Measurements from ENCODE around the gene TET2.

The TET2 gene

DNA sequence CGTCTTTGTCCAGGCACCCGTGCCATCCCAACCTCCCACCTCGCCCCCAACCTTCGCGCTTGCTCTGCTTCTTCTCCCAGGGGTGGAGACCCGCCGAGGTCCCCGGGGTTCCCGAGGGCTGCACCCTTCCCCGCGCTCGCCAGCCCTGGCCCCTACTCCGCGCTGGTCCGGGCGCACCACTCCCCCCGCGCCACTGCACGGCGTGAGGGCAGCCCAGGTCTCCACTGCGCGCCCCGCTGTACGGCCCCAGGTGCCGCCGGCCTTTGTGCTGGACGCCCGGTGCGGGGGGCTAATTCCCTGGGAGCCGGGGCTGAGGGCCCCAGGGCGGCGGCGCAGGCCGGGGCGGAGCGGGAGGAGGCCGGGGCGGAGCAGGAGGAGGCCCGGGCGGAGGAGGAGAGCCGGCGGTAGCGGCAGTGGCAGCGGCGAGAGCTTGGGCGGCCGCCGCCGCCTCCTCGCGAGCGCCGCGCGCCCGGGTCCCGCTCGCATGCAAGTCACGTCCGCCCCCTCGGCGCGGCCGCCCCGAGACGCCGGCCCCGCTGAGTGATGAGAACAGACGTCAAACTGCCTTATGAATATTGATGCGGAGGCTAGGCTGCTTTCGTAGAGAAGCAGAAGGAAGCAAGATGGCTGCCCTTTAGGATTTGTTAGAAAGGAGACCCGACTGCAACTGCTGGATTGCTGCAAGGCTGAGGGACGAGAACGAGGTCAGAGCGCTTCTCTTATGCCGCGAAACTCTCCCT, at the start of gene TET2:
Gene TET2 (plus strand): TSS at position 601 of the 740 bp plus-strand sequence. CDS start 87,067 bp downstream, outside the sequence.
- DNase-seq (ENCODE audit: low read depth): peak; percentile 64

GRCh38 chr4:105102016-105102415, 44.7 kb upstream of the TET2 start:
- no peak for DNase-seq (ENCODE audit: low read depth)

DNA sequence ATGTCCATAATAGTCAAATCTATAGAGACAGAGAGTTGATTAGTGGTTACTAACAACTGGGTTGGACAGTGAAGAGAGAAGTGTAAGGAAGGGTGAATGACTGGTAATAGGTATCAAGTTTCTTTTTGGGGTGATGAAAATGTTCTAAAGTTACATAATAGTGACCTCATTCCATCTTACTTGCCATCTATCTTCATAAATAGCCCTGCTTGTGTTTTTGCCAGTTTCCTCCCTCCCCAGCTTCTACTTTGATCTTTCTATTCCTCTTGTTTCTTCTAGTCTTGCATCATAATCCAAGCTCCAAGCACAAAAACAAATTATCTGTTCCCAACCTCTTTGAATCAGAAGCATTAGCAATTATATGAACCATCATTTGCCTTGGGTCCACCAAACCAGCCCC, 40.2 kb upstream of the TET2 start:
- DNase-seq (ENCODE audit: low read depth): no peak

DNA sequence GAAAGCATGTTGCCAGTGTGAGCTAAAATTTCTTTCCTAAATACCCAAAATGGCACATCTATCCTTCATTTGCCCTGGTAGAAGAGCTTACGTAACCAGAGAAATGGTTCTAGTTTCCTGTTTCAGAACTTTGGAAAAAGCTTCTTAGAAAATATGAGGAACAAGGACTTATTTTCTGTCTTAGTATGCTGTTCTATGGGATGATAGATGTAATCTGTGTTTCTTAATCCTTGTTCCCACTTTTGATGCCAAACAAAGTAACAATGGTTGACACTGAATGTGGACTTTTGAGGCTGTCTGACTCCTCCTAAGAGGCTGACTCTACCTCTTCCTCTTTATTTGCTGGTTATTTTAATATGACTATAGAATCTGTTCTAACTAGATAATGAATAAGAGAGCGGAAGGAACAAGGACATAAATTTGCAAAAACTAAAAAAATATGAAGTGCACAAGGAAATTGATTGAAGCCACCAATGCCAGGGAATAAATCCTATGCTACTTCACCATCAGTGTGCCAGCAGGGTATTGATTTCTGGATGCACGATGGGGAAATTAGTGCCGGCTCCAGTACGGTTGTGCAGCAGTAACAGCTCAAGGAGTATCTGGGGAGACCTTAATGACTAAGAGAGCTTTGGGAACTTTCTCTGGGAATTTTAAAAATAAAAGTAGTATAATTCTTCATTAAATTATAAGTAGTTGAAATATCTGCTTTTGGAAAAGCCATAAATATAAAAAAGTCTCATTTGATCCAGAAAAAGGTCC, 39.4 kb upstream of the TET2 start:
- no peak for DNase-seq (ENCODE audit: low read depth)

DNA sequence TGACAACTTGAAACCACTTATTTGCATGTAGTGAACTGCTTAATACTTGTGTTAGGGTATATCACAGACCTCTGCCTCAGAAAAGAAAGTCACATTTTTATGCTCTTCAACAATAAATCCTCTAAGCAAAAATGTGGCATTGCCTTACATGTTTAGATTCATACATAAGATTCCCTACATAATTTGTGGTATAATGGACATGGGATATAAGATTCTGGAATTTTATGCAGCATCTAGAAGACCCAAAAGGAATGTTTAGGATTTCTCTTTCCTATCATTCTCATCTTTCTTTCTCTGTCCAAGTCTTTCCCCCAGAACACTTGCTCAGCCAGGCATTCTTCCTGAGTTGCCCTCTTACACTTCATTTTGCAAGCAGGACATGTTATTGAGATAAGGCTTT, 37.7 kb upstream of the TET2 start:
- DNase-seq (ENCODE audit: low read depth): no peak

DNA sequence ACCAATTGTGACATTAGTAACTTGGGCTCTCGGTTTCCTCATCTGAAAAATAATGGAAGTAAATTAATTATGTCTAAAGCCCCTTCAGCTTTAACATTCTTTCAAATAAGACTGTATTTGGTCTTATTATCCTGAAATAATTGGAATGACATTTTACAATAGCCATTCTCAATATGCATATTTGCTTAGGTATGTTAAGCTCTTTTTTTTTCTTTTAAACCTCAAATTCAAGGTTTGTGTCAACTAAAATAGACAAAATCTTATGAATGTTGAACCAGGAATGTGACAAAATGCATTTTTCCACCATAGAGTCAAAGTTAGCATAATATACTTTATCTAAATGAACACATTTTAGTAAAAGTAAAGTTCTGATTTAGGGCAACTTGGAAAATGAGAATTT, 34.4 kb upstream of the TET2 start:
- no peak for DNase-seq (ENCODE audit: low read depth)

DNA sequence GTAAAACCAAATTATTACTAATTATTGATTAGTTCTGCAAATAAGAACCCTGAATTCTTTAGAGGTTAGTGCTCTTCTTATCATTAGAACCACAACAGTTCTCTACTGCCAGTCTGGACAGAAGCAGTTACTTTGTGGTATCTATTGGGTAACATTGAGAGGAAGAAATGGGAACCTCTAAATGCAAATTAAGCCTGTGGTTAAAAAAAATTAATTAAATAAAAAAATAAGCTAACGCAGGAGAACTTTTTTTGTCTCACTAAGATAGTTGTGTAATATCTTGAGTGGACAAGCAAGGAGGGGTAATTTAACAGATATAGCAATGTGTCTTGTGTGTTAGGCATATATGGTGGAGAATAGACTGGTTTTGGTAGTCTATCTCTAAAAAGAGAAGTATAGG, 32.9 kb upstream of the TET2 start:
- no peak for DNase-seq (ENCODE audit: low read depth)

DNA sequence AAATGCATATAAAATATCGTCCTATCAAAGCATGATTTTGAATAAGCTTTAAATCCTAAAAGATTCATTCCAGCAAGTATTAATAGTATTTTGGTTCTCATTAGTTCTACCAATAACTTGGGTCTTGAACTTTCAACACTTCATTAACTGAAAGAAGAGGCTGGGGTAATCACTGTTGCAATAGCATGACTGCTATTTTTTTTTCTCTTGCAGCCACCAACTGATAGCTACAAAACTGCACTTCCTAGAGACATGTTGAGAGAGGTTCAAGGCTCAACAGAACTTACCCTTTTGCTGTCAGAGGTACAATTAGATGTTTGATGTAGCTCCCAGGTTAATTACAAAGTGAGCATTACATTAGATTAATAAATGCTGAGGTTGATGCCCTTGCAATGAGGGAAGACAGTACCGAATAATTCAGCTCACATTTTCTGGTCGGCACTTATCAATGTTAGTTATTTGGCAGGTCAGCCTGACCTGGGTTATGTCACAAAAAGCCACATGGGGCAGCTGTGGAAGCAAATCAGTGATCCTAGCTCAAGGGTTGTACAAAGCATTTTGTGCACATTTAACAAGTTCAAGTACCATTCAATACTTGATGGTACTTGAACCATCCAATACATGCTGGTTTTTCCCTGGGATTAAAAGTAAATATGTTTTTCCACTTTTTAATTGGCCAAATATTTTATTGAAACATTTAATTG, 29.9 kb upstream of the TET2 start:
- no peak for DNase-seq (ENCODE audit: low read depth)

DNA sequence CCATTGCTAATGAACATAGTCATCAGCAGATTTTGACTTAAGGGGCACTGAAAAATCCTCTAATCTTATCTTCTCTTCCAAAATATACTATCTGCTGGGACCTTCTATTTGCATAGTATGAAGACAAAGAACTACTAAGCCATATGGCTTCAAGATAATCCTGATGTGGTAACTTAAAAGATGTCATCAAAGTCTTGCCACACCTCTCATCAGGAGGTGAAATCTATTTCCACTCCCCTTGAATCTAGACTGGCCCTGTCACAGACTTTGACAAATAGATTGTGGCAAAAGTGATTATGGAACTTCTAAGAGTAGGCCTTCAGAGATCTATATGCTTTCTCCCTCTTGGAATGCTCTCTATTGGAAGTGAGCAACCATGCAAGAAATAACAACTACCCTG, 27.3 kb upstream of the TET2 start:
- DNase-seq (ENCODE audit: low read depth): no peak

- DNase-seq (ENCODE audit: low read depth): no peak
Measured at GRCh38 chr4:105120626-105121025, 26.1 kb upstream of the TET2 start.

GRCh38 chr4:105122350-105122749, 24.3 kb upstream of the TET2 start:
- no peak for DNase-seq (ENCODE audit: low read depth)

GRCh38 chr4:105126311-105127169, 20.1 kb upstream of the TET2 start:
- DNase-seq (ENCODE audit: low read depth): peak; percentile 49

- DNase-seq (ENCODE audit: low read depth): no peak
Measured at GRCh38 chr4:105127170-105127445, 19.6 kb upstream of the TET2 start.

DNA sequence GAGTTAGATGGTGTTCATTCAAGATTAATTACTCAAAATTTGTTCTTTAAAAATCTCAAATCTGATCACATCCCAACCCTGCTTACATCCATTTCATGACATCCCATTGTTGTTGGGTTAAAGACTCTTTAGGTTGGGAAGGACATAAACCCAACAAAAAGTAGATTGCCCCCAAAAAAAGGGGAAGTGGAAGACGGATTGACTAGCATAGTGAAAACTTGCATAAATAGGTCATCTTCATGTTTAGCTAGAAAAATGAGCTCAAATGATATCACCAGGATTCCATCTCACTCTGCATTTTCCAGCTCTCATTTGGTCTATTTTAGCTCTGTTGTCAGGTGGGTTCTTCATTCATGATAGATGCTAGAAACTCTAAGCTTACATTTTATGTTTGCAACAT, 18.5 kb upstream of the TET2 start:
- DNase-seq (ENCODE audit: low read depth): no peak

DNA sequence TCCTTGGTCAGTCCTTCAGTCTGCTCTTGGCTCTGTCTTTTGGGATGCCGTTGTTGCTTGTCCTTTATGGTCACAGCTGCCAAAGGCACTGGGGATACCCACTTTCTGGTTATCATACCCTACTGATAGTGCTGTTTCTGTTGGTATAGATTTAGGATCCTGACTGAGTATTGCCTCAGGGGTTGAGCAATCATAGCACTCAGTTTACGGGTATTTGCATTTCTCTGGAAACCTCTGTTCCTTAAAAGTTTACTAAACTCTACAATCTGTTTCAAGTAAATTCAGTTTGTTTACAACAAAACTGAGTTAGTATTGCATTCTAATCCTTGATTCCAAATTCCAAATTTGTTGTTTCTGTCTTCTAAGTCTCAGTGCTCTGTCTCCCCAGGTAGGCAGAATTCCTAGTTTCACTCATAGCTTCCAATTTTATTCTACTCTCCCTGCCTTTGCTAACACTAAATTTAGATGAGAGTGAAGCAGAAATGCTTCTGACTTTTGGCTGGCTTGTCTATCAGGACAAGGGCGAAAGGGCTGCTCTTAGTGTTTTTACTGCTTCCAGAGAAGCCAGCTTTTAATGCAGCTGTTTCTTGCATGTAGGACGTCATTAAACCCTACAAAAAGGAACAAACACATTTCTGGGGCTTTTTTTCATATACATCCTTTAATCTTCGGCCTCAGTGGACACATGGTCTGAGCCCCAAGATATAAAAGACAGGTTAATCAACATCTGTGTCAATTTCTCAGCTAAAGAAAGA, 17.2 kb upstream of the TET2 start:
- no peak for DNase-seq (ENCODE audit: low read depth)

GRCh38 chr4:105130945-105131344, 15.7 kb upstream of the TET2 start:
- DNase-seq (ENCODE audit: low read depth): no peak

GRCh38 chr4:105133976-105134375, 12.7 kb upstream of the TET2 start:
- DNase-seq (ENCODE audit: low read depth): no peak

GRCh38 chr4:105135785-105136184, 10.9 kb upstream of the TET2 start:
- no peak for DNase-seq (ENCODE audit: low read depth)

GRCh38 chr4:105137121-105137875, 9.4 kb upstream of the TET2 start:
- no peak for DNase-seq (ENCODE audit: low read depth)

GRCh38 chr4:105139646-105140045, 7.0 kb upstream of the TET2 start:
- no peak for DNase-seq (ENCODE audit: low read depth)
